Neural progenitor cell (in vitro differentiated cells): ENCODE data around the gene CILP. TPM values are rescaled to one million over a fixed set of nuclear protein-coding genes. Genes with fewer than 3 reads are reported as not detected.
A peak's percentile ranks its signal among the peaks of the same experiment; 100 is the strongest.

Source experiments
- DNase-seq: peaks from one replicate; pipeline ENCODE4 v3.0.0-alpha.2; 2016; ENCODE audit warnings: low spot score
- H2AFZ ChIP-seq: fragments of 200-600 bp; sonication (generic); replicated peaks from 2 replicates; pipeline ENCODE4 v1.6.1; 2016; ENCODE audit warnings: antibody characterized with exemption
- H3F3A ChIP-seq: fragments of 200-600 bp; sonication (generic); 2 replicates; pipeline ENCODE4 v1.6.1; 2016; ENCODE audit warnings: antibody characterized with exemption, low read depth
- H3K27ac ChIP-seq: fragments of 200-600 bp; sonication (generic); 2 replicates; pipeline ENCODE4 v1.5.1; 2016; ENCODE audit warnings: mild to moderate bottlenecking
- H3K27me3 ChIP-seq: fragments of 200-600 bp; sonication (generic); 2 replicates; pipeline ENCODE4 v1.6.1; 2016; ENCODE audit warnings: mild to moderate bottlenecking, moderate library complexity
- H3K36me3 ChIP-seq: fragments of 200-600 bp; sonication (generic); 2 replicates; pipeline ENCODE4 v1.5.1; 2016
- H3K4me1 ChIP-seq: fragments of 200-600 bp; sonication (generic); 2 replicates; pipeline ENCODE4 v1.6.1; 2016; ENCODE audit warnings: mixed run types
- H3K4me2 ChIP-seq: fragments of 200-600 bp; sonication (generic); 2 replicates; pipeline ENCODE4 v1.6.1; 2016
- H3K4me3 ChIP-seq: fragments of 200-600 bp; sonication (generic); 2 replicates; pipeline ENCODE4 v1.5.1; 2016
- H3K79me2 ChIP-seq: fragments of 200-600 bp; sonication (generic); 2 replicates; pipeline ENCODE4 v1.6.1; 2016; ENCODE audit warnings: low read depth
- H3K9ac ChIP-seq: fragments of 200-600 bp; sonication (generic); 2 replicates; pipeline ENCODE4 v1.6.1; 2016
- H3K9me3 ChIP-seq: fragments of 200-600 bp; sonication (generic); 2 replicates; pipeline ENCODE4 v1.5.1; 2016; ENCODE audit warnings: low read depth
- H4K20me1 ChIP-seq: fragments of 200-600 bp; sonication (generic); 2 replicates; pipeline ENCODE4 v1.6.1; 2016; ENCODE audit warnings: low read depth
- H3K27ac Mint-ChIP-seq: 3 replicates; pipeline ENCODE4 v1.8.0; 2021; ENCODE audit warnings: mixed read lengths
- H3K27me3 Mint-ChIP-seq: 2 replicates; pipeline ENCODE4 v1.8.0; 2022; ENCODE audit warnings: low read depth, mild to moderate bottlenecking, inconsistent platforms, moderate library complexity, mixed read lengths; ENCODE audit not compliant: insufficient read depth
- H3K36me3 Mint-ChIP-seq: 3 replicates; pipeline ENCODE4 v1.8.0; 2021; ENCODE audit warnings: mixed read lengths
- H3K4me1 Mint-ChIP-seq: 3 replicates; pipeline ENCODE4 v1.8.0; 2021; ENCODE audit warnings: mixed read lengths
- H3K4me3 Mint-ChIP-seq: 3 replicates; pipeline ENCODE4 v1.8.0; 2021; ENCODE audit warnings: mild to moderate bottlenecking, moderate library complexity, mixed read lengths
- H3K9me3 Mint-ChIP-seq: 3 replicates; pipeline ENCODE4 v1.8.0; 2020; ENCODE audit warnings: mixed read lengths
- EZH2 ChIP-seq: fragments of 200-600 bp; sonication (generic); IDR thresholded peaks from 2 replicates; pipeline ENCODE4 v1.6.1; 2017; ENCODE audit warnings: antibody characterized with exemption, mild to moderate bottlenecking, moderate library complexity
- EZH2phosphoT487 ChIP-seq: fragments of 200-600 bp; sonication (generic); IDR thresholded peaks from 2 replicates; pipeline ENCODE4 v1.6.1; 2017; ENCODE audit warnings: antibody characterized with exemption
- total RNA-seq: library from RNA; depleted of rRNA; stranded (reverse); fragments of >200 nt; gene quantifications from 2 replicates; pipeline ENCODE4 v1.2.3, GENCODE V29; 2015; ENCODE audit warnings: low replicate concordance
- TF ChIP-seq, protein P1 (sequence below): fragments of 200-600 bp; sonication (generic); IDR thresholded peaks from 2 replicates; pipeline ENCODE4 v1.5.1; 2017; ENCODE audit warnings: antibody characterized with exemption, mild to moderate bottlenecking

Gene CILP
- total RNA-seq, 1 donor from 2014 or later: not detected

DNA sequence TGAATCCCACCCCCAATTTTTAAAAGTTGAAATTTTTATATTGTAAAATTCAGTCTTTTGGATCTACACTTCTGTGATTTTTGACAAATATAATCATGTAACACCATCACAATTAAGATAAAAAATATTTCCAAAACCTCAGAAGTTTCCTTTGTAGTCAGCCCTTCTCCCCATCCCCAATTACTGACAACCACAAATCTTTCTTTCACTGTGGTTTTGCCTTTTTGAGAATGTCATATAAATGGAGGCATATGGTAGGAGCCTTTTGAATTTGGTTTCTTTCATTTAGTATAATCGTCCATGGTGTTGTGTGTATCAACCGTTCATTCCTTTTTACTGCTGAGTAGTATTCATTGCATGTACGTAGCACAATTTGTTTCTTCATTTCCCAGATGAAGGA lies 7.9 kb upstream of the CILP start:
- no peaks in the 10 kb centered on the region for H3K27me3 ChIP-seq
- H3K9me3 Mint-ChIP-seq: no peaks in the 10 kb centered on the region

GRCh38 chr15:65217526-65218482 lies 6.5 kb upstream of the CILP start:
- H3K27me3 Mint-ChIP-seq: peaks cover 6% of the 10 kb centered on the region
- no peak overlapping the region for H3K27ac ChIP-seq
- no peaks in the 10 kb centered on the region for H3K27me3 ChIP-seq
- peak overlapping the region; percentile 43 for H3K27ac Mint-ChIP-seq
- no peak overlapping the region for H3K9ac ChIP-seq
- H3K9me3 ChIP-seq: no peaks in the 10 kb centered on the region
- H3K79me2 ChIP-seq: no peaks in the 10 kb centered on the region
- H3K4me2 ChIP-seq: no peak overlapping the region
- no peaks in the 10 kb centered on the region for H3K36me3 ChIP-seq
- peaks cover 12% of the 10 kb centered on the region for H3K4me1 Mint-ChIP-seq
- H3K4me3 ChIP-seq: no peak overlapping the region
- no peak for DNase-seq
- H3K4me3 Mint-ChIP-seq: no peak overlapping the region
- no peaks in the 10 kb centered on the region for H3K4me1 ChIP-seq
- no peaks in the 10 kb centered on the region for H3K36me3 Mint-ChIP-seq
- H4K20me1 ChIP-seq: no peaks in the 10 kb centered on the region
- no peak overlapping the region for H2AFZ ChIP-seq
- TF ChIP-seq, protein P1, sequence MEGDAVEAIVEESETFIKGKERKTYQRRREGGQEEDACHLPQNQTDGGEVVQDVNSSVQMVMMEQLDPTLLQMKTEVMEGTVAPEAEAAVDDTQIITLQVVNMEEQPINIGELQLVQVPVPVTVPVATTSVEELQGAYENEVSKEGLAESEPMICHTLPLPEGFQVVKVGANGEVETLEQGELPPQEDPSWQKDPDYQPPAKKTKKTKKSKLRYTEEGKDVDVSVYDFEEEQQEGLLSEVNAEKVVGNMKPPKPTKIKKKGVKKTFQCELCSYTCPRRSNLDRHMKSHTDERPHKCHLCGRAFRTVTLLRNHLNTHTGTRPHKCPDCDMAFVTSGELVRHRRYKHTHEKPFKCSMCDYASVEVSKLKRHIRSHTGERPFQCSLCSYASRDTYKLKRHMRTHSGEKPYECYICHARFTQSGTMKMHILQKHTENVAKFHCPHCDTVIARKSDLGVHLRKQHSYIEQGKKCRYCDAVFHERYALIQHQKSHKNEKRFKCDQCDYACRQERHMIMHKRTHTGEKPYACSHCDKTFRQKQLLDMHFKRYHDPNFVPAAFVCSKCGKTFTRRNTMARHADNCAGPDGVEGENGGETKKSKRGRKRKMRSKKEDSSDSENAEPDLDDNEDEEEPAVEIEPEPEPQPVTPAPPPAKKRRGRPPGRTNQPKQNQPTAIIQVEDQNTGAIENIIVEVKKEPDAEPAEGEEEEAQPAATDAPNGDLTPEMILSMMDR: no peak
- no peak for TF ChIP-seq EZH2
- TF ChIP-seq EZH2phosphoT487: no peak
- H3F3A ChIP-seq: no peaks in the 10 kb centered on the region
- no peaks in the 10 kb centered on the region for H3K9me3 Mint-ChIP-seq

More for the DNA sequence above, 7.9 kb upstream of the CILP start:
- no peak for DNase-seq
- H2AFZ ChIP-seq: no peak overlapping the region
- no peak overlapping the region for H3K4me3 Mint-ChIP-seq
- no peaks in the 10 kb centered on the region for H3K36me3 Mint-ChIP-seq
- no peaks in the 10 kb centered on the region for H4K20me1 ChIP-seq
- no peaks in the 10 kb centered on the region for H3K36me3 ChIP-seq
- TF ChIP-seq, protein P1: no peak
- TF ChIP-seq EZH2phosphoT487: no peak
- TF ChIP-seq EZH2: no peak
- H3K4me3 ChIP-seq: no peak overlapping the region
- H3K9ac ChIP-seq: no peak overlapping the region
- H3K27ac ChIP-seq: no peak overlapping the region
- no peaks in the 10 kb centered on the region for H3K4me1 ChIP-seq
- H3K4me1 Mint-ChIP-seq: peaks cover 14% of the 10 kb centered on the region
- peaks cover under 1% of the 10 kb centered on the region for H3K27me3 Mint-ChIP-seq
- no peak overlapping the region for H3K4me2 ChIP-seq
- H3F3A ChIP-seq: no peaks in the 10 kb centered on the region
- H3K79me2 ChIP-seq: no peaks in the 10 kb centered on the region
- no peak overlapping the region for H3K27ac Mint-ChIP-seq
- H3K9me3 ChIP-seq: no peaks in the 10 kb centered on the region

GRCh38 chr15:65215496-65215895 lies 4.2 kb upstream of the CILP start:
- H3K9me3 Mint-ChIP-seq: no peaks in the 10 kb centered on the region
- TF ChIP-seq EZH2phosphoT487: no peak
- no peak for TF ChIP-seq EZH2
- TF ChIP-seq, protein P1: no peak
- Histone ChIP-seq H3K9ac (no peak overlapping the region), H3K27ac (no peak overlapping the region), H3K9me3 (no peaks in the 10 kb centered on the region), H3F3A (no peaks in the 10 kb centered on the region), H3K36me3 (no peaks in the 10 kb centered on the region), H3K27me3 (no peaks in the 10 kb centered on the region), H3K79me2 (no peaks in the 10 kb centered on the region), H2AFZ (no peak overlapping the region), H3K4me1 (peaks cover 11% of the 10 kb centered on the region), H3K4me3 (no peak overlapping the region), H4K20me1 (no peaks in the 10 kb centered on the region), H3K4me2 (no peak overlapping the region)
- H3K27ac Mint-ChIP-seq: no peak overlapping the region
- H3K4me1 Mint-ChIP-seq: peaks cover 24% of the 10 kb centered on the region
- peaks cover 6% of the 10 kb centered on the region for H3K27me3 Mint-ChIP-seq
- DNase-seq: no peak
- no peak overlapping the region for H3K4me3 Mint-ChIP-seq
- H3K36me3 Mint-ChIP-seq: no peaks in the 10 kb centered on the region
